NT2/D1 (cell line): Measurements from ENCODE around the gene LRP8.

ENCODE experiments used
- SUZ12 ChIP-seq: IDR thresholded peaks from 2 replicates; pipeline ENCODE4 v1.6.1; 2011; ENCODE audit not compliant: insufficient read length, insufficient read depth; ENCODE audit errors: extremely low read depth
- YY1 ChIP-seq: IDR thresholded peaks from 2 replicates; pipeline ENCODE4 v1.6.1; 2011; ENCODE audit not compliant: insufficient read length, insufficient read depth
- ZNF274 ChIP-seq: IDR thresholded peaks from 2 replicates; pipeline ENCODE4 v1.6.1; 2011; ENCODE audit warnings: mild to moderate bottlenecking, low read depth, low read length

DNA sequence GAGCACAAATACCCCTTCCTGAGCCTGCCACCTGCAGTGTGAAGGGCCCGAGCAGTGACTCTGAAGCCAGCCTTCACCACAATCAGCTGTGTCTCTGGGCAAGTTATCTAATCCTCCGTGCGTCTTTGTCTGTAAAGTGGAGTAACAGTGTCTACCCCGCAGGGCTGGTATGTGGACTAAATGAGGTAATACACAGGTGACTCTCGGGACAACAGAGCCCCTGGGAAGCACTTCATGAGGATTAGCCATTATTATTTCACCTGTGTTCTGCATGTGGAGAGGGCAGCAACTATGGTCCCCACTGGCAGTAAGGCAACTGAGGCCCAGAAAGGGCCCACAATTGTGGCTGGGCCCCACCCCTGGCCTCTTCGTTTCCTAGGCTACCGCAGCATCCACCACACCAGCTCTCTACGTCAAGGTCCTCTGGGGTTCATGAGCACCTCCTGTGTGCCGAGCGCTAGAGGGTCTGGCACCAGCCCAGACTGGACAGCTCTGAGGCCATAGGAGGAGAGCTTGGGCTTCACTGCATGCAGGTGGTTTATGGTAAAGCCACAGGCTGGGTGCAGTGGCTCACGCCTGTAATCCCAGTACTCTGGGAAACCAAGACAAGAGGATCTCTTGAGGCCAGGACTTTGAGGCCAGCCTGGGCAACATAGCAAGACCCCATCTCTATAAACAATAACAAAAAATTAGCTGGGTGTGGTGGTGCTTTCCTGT, 41.3 kb upstream of the LRP8 start:
- TF ChIP-seq ZNF274: no peak
- no peak for TF ChIP-seq YY1
- no peak for TF ChIP-seq SUZ12
